ENCODE data around the gene MINAR2. TPM values are rescaled to one million over a fixed set of nuclear protein-coding genes. Genes with fewer than 3 reads are reported as not detected.
A peak's percentile ranks its signal among the peaks of the same experiment; 100 is the strongest.

The MINAR2 gene
- total RNA-seq, 1 donor: not detected

GRCh38 chr5:129770024-129770820, 22.3 kb downstream of the MINAR2 start:
- no peak for DNase-seq (ENCODE audit: low read depth in 2 of 3, low spot score in 2 of 3)

GRCh38 chr5:129771058-129771838, 23.4 kb downstream of the MINAR2 start:
- DNase-seq (ENCODE audit: low read depth in 2 of 3, low spot score in 2 of 3): peak in 2 of 3 donors; percentile 40 to 78

- no peak for DNase-seq (ENCODE audit: low read depth in 2 of 3, low spot score in 2 of 3)
These were observed 25.5 kb downstream of the MINAR2 start for GRCh38 chr5:129773376-129773775.

DNA sequence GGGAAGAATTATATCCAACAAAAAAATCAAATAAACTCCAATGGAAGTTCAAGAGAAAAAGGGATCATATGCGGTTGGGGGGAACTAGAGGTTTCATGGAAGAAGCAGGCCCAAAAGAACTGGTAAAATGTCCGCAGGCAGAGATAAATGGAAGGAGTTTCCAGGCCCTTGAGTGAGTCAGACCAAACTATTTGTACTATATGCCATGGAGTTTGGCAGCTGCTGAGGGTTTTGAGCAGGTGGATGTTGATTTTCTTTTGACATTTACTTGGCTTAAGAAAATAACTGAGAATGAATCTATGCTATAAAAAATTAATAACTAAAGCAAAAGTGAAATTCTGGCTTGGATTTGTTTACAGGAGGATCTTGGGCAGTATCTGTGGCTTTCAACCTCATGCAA, 33.7 kb downstream of the MINAR2 start:
- DNase-seq (ENCODE audit: low read depth in 2 of 3, low spot score in 2 of 3): no peak

DNA sequence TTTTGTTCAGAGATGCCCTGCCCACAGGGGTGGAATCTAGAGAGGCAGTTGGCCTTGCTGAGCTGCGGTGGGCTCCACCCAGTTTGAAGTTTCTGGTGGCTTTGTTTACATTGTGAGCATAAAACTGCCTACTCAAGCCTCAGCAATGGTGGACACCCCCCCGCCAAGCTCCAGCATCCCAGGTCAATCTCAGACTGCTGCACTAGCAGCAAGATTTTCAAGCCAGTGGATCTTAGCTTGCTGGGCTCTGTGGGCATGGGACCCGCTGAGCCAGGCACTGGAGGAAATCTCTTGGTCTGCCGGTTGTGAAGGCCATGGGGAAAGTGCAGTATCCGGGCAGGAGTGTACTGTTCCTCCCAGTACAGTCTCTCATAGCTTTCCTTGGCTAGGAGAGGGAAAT, 55.5 kb downstream of the MINAR2 start:
- no peak for DNase-seq (ENCODE audit: low read depth in 2 of 3, low spot score in 2 of 3)

DNA sequence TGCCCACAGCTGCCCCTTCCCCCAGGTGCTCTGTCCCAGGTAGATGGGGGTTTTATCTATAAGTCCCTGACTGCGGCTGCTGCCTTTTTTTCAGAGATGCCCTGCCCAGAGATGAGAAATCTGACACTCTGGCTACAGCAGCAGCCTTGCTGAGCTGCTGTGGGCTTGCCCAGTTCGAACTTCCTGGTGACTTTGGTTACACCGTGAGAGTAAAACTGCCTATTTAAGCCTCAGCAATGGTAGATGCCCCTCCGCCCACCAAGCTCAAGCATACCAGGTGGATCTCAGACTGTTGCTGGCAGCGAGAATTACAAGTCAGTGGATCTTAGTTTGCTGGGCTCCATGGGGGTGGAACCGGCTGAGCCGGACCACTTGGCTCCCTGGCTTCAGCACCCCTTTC, 56.8 kb downstream of the MINAR2 start:
- DNase-seq (ENCODE audit: low read depth in 2 of 3, low spot score in 2 of 3): no peak

- no peak for DNase-seq (ENCODE audit: low read depth in 2 of 3, low spot score in 2 of 3)
These were observed 59.4 kb downstream of the MINAR2 start for GRCh38 chr5:129807162-129807814.

Other genes starting within 250 kb of the MINAR2 start
- gene CHSY3, start 156.4 kb downstream of the MINAR2 start, total RNA-seq: 0.27 TPM